ENCODE results near the gene ZNF226. TPM values are rescaled to one million over a fixed set of nuclear protein-coding genes. Genes with fewer than 3 reads are reported as not detected.
A peak's percentile ranks its signal among the peaks of the same experiment; 100 is the strongest.
"Not testable (repeated sequence)": the region's sequence is repeated elsewhere in the genome, so short reads cannot be mapped to it uniquely, and the experiment has no call there.

ZNF226 gene
- total RNA-seq (2021; fragmentation: NEBNext Ultra II Directional; extraction: Animal tissue kit (Norgen Biotek cat#: 25700)): 10 to 100 TPM; 20.8 to 25.7 (median 22.6) TPM
- long read RNA-seq, transcript ZNF226-201 (6 exons, 817 nt): major isoform, 6 of 24 reads
- long read RNA-seq, partial matches to known transcripts: 4 of 24 reads
- long read RNA-seq, other reads (novel, unspliced or antisense): 8 of 24 reads

DNA sequence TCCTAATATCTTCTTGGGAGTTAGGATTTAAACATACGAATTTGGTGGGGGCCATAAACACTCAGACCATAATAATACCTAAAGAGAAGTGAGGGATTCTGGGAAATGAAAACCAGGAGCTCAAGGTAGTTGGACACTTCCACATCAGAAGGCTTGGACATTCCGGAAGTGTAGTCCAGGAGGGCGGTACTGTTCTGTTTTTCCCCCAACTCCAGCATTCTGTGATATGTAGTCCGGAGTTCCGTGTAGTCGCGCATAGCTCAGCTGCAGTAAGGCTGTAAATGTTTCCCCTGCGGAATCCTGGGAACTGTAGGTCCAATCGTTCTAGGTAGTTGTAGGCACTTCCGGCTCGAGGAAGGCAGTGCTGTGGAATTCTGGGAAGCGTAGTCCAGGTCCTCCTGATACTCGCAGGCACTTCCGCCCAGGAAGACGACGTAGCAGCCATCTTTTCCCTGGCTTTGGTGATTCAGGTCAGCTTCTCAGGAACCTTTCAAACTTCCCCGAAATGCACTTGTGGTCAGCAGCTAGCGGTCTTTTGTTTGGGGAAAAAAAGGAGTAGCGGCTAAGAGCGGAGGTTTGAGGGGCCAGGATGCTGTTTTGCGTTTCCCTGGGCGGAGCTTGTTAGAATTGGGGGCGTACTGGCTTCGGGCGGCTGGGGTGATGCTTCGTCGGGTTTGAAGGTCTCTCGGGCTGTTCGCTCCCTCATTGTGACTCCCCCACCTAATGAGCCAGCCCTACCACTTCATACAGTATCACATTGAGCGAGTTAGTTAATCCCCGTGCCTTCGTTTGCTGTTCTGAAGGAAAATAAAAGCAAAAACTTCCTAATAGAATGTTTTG, at the start of gene ZNF226:
Gene ZNF226 (plus strand): TSS at position 428 of the 840 bp plus-strand sequence. CDS start 4,981 bp downstream, outside the sequence.
- DNase-seq: peak; percentile 98
- H3K4me1 Mint-ChIP-seq (ENCODE audit: low read depth): peaks cover 28% of the 10 kb centered on the region
- peak within 1 kb of the TSS; percentile 99 for H3K27ac Mint-ChIP-seq
- peaks cover 1% of the 10 kb centered on the region; the same call in 1 of the 2 replicates for H3K27me3 Mint-ChIP-seq (ENCODE audit: insufficient read depth)
- TF ChIP-seq, protein P1, sequence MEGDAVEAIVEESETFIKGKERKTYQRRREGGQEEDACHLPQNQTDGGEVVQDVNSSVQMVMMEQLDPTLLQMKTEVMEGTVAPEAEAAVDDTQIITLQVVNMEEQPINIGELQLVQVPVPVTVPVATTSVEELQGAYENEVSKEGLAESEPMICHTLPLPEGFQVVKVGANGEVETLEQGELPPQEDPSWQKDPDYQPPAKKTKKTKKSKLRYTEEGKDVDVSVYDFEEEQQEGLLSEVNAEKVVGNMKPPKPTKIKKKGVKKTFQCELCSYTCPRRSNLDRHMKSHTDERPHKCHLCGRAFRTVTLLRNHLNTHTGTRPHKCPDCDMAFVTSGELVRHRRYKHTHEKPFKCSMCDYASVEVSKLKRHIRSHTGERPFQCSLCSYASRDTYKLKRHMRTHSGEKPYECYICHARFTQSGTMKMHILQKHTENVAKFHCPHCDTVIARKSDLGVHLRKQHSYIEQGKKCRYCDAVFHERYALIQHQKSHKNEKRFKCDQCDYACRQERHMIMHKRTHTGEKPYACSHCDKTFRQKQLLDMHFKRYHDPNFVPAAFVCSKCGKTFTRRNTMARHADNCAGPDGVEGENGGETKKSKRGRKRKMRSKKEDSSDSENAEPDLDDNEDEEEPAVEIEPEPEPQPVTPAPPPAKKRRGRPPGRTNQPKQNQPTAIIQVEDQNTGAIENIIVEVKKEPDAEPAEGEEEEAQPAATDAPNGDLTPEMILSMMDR (IDR thresholded peaks at IDR 0.05): no peak
- H3K4me3 Mint-ChIP-seq: peak within 1 kb of the TSS; percentile 99
- peaks cover 16% of the 10 kb centered on the region for H3K9me3 Mint-ChIP-seq
- H3K36me3 Mint-ChIP-seq (ENCODE audit: low read depth): peaks cover 38% of the 10 kb centered on the region

DNA sequence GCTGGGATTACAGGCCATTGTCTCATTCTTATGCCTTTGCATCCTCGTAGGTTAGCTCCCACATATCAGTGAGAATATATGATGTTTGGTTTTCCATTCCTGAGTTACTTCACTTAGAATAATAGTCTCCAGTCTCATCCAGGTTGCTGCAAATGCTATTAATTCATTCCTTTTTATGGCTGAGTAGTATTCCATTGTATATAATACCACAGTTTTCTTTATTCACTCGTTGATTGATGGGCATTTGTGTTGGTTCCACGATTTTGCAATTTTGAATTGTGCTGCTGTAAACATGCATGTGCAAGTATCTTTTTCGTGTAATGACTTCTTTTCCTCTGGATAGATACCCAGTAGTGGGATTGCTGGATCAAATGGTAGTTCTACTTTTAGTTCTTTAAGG, 43.7 kb upstream of the ZNF226 start:
- H3K27ac Mint-ChIP-seq; H3K4me3 Mint-ChIP-seq; H3K4me1 Mint-ChIP-seq (ENCODE audit: low read depth); DNase-seq; H3K27me3 Mint-ChIP-seq (ENCODE audit: insufficient read depth): not testable (repeated sequence)
- H3K9me3 Mint-ChIP-seq: peaks cover 12% of the 10 kb centered on the region
- H3K36me3 Mint-ChIP-seq (ENCODE audit: low read depth): peaks cover 81% of the 10 kb centered on the region

DNA sequence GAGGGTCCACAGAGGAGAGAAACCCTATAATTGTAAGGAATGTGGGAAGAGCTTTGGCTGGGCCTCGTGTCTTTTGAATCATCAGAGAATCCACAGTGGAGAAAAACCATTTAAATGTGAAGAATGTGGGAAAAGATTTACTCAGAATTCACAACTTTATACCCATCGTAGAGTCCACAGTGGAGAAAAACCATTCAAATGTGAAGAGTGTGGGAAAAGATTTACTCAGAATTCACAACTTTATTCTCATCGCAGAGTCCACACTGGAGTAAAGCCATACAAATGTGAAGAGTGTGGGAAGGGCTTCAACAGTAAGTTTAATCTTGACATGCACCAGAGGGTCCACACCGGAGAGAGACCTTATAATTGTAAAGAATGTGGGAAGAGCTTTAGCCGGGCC, 32.9 kb upstream of the ZNF226 start:
- Mint-ChIP-seq H3K27ac (no peak overlapping the region), H3K9me3 (no peaks in the 10 kb centered on the region), H3K36me3 (ENCODE audit: low read depth) (peaks cover 31% of the 10 kb centered on the region), H3K4me1 (ENCODE audit: low read depth) (no peaks in the 10 kb centered on the region), H3K27me3 (ENCODE audit: insufficient read depth) (no peaks in the 10 kb centered on the region), H3K4me3 (no peak overlapping the region)
- no peak for DNase-seq
- TF ChIP-seq, protein P1 (IDR thresholded peaks at IDR 0.05): no peak

DNA sequence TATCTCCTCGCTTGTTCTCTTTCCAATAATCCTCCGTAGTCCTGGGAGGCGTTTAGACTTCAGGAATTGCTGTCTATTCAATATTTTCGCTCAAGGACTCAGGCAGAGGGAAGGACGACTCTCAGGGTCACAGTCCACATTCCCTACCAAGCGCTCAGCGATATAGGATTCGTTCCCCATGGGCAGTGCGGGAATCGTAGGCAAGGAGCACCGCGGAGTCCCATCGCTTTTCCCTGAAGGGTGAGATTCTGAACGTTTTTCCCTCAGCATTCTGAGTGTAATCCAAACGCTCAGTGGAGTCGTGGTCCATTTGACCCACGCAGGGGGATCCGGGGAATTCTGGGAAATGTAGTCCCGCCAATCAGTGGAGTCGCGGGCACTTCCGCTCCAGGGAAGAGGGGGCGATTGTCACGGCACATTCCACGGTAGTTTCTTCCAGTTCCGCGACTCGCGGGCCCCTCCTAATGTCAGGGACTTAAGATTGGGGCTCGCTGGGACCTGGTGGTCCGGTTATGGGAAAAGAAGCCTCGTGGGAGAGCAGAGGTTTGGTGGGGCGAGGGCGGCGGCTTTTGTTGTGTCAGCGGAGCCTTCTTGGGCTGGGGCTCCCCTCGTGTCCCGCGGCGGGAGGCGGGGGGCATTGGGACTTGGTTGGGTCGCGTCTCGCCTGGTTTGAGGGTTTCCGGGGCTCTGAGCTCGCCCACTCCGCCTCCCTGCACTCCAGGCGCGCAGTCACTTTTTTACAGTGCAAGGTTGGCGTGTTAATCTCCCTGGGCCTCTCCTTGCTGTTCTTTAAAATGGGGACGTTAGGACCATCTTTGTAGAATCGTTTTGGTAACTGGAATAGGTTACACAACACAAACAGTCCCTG, 23.5 kb upstream of the ZNF226 start, which contains the start of gene ZNF234:
Gene ZNF234 (plus strand): TSS at position 364 of the 868 bp plus-strand sequence. CDS start 3,079 bp downstream, outside the sequence.
- Mint-ChIP-seq H3K4me1 (ENCODE audit: low read depth) (peaks cover 21% of the 10 kb centered on the region), H3K36me3 (ENCODE audit: low read depth) (peaks cover 28% of the 10 kb centered on the region), H3K27me3 (ENCODE audit: insufficient read depth) (no peaks in the 10 kb centered on the region; the same call in 1 of the 2 replicates), H3K4me3 (peak within 1 kb of the TSS; percentile 91), H3K27ac (peak within 1 kb of the TSS; percentile 77), H3K9me3 (no peaks in the 10 kb centered on the region)
- peak; percentile 82 for DNase-seq
- TF ChIP-seq, protein P1 (IDR thresholded peaks at IDR 0.05): no peak; the same call in 1 of the 2 replicates

DNA sequence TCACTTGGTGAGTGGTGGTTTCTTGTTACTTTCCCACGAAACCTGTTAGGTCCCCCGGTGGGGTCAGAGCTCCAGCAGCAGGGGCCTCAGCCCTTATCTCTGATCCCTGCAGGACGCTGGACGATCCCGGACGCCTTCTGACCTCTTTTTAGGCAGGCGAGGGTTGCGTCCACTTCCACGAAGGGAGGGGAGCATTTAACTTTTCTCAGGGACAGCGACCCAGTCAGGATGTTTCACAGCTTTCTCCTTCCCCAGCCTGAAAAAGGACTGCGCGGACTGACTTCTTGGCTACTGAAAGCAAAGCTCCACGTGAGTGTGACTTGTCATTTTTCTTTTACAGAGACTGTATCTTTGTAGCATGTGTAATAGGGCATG, 22.9 kb upstream of the ZNF226 start:
- H3K27me3 Mint-ChIP-seq (ENCODE audit: insufficient read depth): no peaks in the 10 kb centered on the region; the same call in 1 of the 2 replicates
- peak; percentile 22 for DNase-seq
- peaks cover 28% of the 10 kb centered on the region for H3K36me3 Mint-ChIP-seq (ENCODE audit: low read depth)
- peak overlapping the region; percentile 77 for H3K27ac Mint-ChIP-seq
- peaks cover 21% of the 10 kb centered on the region for H3K4me1 Mint-ChIP-seq (ENCODE audit: low read depth)
- TF ChIP-seq, protein P1 (IDR thresholded peaks at IDR 0.05): no peak
- no peaks in the 10 kb centered on the region for H3K9me3 Mint-ChIP-seq
- peak overlapping the region; percentile 91 for H3K4me3 Mint-ChIP-seq
